NCI-H748 (cell line): Measurements from ENCODE around the gene MT1M.
"Not testable (repeated sequence)": the region's sequence is repeated elsewhere in the genome, so short reads cannot be mapped to it uniquely, and the experiment has no call there.

Source experiments
- DNase-seq: peaks from one replicate; lab custom pipeline; 2025; ENCODE audit not compliant: unreplicated experiment; lab: John Stamatoyannopoulos, UW

The MT1M gene

DNA sequence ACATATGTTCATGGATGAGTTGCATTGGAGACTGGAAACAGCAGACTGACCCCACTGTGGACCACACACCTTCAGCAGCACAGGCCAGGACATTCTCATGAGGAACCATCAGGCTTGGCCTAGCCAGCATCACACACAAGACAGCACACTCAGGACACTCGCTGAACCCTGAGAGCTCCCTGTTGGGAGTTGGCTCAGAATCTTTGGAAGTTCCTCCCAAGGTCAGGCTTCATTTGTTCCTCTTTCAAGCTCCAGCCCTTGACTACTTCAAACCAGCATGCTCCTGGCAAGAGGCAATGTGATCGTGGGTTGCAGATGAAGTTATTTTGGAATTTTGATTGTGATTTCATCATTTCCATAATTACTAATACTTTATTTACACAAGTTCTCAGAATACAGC, 39.2 kb downstream of the MT1M start:
- not testable (repeated sequence) for DNase-seq

- not testable (repeated sequence) for DNase-seq
Measured at GRCh38 chr16:56672171-56672570, 39.7 kb downstream of the MT1M start.

- no peak for DNase-seq
Measured at GRCh38 chr16:56672761-56673536, 40.5 kb downstream of the MT1M start.

GRCh38 chr16:56673921-56674320, 41.5 kb downstream of the MT1M start:
- no peak for DNase-seq

GRCh38 chr16:56674570-56674969, 42.1 kb downstream of the MT1M start:
- DNase-seq: not testable (repeated sequence)

DNA sequence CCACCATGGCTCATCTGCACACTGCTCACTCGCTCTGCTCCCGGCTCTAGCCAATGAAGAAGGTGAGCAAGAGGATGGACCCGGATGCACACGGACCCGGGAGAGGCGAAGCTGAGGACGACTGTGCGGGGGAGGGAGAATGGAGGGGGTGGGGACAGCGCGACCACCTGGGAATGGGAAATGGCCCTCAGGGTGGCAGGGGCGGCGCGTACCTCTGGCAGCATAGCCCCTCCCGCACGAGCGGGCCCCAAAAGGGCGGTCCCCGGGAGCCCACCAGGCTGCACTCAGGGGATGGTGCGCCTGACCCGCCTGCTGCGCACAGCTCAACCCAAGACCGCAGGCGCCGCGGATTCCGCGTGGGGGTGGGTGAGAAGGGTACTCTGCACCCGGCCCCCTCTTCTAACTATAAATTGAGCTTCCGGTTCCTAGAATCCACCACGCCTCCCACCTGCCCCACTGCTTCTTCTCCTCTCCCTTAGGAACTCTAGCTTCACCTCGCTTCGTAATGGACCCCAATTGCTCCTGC, 43.3 kb downstream of the MT1M start:
- DNase-seq: no peak

- no peak for DNase-seq
Measured at GRCh38 chr16:56677474-56677873, 45.0 kb downstream of the MT1M start.

GRCh38 chr16:56679078-56679730, 46.7 kb downstream of the MT1M start:
- DNase-seq: no peak

DNA sequence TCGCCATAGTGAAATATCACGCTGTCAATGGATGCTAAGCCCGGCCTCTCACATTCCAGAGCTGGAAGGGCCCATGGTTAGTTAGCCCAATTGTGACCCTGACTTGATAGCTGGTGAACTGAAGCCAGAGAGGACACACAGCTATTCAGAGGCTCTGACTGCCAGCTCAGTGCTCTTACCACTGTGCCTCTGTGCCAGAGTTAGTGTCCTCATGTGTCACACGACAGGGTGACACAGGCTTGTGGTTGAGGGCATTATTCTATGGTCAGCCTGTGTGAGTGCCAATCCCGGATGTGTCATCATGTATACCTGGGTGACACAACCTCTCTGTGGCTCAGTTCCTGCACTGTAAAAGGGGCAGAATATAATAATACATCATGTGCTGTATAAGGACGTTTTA, 47.4 kb downstream of the MT1M start:
- no peak for DNase-seq

GRCh38 chr16:56681939-56682702, 49.7 kb downstream of the MT1M start, which contains the start of gene MT1X:
MT1X (plus strand) TSS chr16:56682470; CDS start chr16:56682541, 71 bp downstream.
- peak; percentile 83 for DNase-seq

- DNase-seq: no peak
Measured at GRCh38 chr16:56682703-56683397, 50.4 kb downstream of the MT1M start.
